Stimulated activated CD8-positive, alpha-beta memory T cell treated with anti-CD3 and anti-CD28 coated beads, Interleukin-2, amount 100 ng/mL, for 1 hour (primary cell): ENCODE results near the gene HOXA6.

Source experiments
- DNase-seq, 2 donors: peaks; one replicate each; pipeline ENCODE4 v3.0.0-alpha.2; 2020; ENCODE audit warnings: low read depth in 2 of 2

The HOXA6 gene

DNA sequence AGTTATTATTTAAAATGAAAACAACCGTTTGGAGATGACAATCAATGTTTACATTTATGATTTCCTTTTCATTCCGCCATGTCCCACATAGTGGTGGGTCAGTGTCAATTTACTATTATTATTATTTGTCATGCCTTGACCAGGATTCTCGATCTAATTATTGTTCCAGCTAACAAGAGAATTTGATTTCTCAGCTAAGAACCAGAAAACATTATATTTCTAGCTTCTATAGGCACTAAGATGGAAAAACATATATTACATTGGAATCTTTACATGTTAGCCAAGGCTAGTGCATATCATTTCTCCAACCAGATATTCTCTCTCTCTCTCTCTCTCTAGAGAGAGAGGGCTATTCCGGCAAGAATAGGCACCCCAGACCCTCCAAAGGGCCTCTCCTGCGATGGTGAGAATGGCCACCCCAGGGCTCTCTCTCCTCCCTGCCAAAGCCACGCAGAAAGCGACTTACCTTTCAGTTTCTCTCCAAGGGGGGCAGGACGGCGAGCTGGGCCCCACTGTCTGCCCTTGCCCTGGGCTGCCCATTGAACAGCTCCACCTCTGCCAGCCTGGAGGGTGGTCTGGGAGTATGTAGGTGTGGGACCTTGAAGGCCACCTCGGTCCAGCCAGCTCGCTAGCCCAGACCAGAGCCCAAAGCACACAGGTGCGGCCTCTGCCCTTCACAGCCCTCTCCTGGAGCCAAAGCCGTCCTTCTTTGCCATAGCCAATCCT lies 2.4 kb upstream of the HOXA6 start:
- DNase-seq: no peak

DNA sequence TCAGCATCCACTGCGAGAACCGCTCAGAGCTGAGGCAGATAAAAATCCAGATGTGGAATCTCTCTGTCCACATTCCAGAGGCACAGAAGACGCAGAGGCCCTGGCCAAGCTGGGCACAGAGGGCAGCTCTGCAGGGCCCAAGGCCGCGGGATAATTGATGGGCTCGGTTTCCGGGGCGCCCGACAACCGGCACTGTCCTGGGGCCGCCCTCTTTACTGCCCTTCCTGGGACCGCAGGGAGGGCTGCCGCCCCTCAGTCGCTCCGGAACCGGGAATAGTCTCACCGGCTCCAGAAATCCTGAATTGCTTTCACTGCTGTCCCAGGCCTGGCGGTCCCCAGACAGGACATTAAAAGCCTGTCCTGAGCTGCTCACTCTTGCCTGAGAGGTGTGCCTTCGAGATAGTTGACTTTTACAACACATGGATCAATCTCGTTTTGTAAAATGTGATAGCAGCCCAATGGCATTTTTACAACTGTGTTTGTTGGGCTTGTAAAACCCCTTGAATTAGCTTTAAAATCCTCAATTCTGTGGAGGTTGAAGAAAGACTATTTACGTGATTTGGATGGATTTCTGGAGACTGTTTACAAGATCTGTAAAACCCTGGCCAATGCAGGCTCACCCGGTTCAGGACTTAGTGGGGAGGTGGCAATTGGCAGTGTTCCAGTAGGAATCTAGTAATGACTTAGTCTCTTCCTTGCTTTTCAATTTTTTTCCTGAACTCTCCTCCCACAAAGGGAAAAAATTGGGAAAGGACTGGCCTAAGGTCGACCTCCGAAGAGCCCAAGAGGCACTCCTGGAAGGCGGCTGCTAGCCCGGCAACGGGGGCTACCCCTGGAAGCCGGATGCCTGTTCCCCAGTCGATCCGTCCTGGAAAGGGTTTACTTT lies 1.4 kb upstream of the HOXA6 start:
- DNase-seq: no peak

DNA sequence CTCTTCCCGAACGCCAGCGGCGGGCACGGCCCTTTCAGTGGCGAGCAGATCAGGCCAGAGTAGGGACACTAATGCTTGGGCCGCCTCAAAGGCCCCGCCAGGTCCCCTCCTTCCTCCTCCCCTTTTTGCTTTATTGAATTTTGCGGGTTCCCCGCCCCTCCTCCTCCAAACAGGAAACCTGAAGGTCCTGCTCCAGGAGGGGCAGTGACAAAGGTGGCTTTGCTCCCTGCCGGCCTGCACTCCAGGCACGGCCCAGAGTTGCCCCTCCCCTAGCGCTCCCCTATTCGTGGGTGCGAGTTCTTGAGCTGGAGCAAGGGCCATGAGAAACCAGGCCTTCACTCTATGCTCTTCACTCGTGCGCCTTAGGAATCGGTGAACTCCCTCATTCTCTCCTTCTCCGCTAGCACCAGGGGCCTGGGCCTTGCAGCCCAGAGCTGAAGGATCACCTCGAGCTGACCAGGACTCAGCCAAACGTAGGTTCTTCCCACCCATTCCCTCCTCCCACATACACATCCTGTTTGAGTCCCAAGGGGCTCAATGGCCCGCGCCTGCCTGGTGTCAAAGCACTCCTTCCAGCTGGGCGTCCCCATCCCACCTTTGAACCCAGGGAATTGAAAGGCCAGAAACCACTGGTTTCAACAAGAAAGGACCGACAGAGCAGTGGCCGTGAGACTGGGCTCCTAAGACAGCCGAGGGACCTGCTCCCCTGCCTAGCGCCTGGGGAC lies 619 bp upstream of the HOXA6 start:
- no peak for DNase-seq

DNA sequence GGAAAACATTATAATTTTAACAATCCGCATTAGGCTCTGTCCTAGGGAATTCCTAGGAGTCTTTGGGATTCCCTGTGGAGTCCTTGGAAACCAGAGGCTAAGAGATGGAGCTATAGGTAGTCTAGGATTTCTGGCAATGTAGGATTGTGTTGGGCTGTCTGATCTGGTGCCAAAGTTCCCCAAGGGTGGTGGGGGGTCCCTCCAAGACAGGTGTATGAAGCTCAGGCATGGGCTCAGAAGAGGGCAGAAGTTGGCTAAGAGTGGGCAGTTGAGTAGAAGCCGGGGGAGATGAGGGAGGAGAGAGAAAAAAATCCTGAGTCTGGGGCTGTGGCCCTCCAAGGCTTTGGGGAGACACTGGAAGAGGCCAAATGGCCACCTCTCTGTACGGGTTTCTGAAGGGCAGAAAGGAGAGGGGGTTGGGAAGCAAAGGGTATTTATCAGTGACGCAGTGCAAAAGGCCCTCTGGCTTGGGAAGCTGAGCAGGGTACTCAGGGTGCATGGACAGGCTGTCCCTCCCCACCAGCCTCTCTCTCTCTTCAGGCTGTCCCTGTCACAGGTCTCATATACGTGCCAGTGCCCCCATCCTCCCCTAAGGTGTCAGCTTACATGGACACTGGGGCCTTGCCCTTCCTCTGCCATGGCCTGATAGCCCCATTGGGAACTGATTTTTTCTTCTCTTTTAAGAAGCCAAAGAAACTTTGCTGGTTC lies 929 bp downstream of the HOXA6 start:
- no peak for DNase-seq

DNA sequence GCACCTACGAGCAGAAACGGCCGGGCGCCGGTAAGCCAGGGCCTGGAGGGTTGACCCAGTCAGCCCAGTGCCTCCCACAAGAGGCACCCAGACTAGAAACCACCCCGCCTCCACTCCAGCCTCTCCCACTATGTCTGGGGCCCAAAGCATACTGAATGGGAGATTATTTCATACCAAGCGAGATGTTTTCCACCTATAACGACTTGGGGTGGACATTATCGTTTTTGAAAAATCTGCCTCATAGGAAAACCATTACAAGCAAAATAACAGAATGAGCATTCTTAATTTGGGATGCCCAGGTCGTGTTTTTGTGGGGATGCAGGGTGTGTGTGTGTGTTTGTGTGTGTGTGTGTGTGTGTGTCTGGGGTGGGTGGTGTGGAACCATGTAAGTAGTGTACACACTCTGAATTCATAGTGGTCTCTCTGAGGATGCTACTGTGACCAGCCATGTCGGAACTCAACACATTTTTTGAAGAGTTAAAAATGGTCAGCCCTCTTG lies 1.6 kb downstream of the HOXA6 start:
- DNase-seq: no peak

DNA sequence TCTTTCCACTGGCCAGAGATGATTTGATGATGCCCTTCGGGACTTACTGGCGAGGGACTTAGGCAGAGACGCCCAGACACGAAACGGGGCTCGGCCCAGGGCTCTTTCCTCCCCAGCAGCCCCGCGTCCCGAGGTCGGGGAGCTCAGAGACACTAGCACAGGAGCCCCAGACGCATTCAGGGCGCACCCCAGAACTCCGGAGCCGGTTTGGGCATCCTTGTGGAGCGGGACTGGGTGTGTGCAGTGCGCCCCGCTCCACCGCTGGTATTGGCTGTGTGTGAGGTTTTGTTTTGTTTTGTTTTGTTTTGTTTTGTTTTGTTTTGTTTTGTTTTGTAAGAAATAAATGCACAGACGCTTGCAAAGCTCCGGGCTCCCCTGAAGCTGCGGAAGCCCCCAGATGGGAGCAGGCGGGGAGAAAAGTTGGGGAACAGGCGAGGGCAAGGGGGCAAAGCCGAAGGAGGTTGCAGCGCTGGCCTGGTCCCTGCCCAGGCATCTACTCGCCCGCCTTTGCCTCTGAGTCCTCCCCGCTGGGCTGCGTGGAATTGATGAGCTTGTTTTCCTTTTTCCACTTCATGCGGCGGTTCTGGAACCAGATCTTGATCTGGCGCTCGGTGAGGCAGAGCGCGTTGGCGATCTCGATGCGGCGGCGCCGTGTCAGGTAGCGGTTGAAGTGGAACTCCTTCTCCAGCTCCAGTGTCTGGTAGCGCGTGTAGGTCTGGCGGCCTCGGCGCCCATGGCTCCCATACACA lies 2.2 kb downstream of the HOXA6 start:
- DNase-seq: no peak

DNA sequence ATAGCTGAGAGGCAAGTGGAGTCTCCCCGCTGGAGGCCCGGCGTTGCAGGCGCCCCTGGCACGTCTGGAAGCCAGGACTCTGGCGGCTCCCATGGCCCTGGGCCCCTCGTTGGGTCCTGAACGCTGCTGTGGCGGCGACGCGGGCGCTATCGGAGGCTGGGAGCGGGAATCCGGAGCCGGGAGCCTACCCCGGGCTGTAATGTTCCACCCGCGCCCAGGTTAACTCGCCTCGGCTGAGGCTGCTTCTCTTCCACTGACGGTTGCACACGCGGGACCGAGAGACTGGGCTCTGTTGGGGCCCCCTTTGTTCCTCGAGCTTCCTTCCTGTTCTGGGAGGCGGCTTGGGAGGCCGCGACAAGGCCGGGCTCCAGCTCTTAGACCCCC lies 2.8 kb downstream of the HOXA6 start:
- no peak for DNase-seq

DNA sequence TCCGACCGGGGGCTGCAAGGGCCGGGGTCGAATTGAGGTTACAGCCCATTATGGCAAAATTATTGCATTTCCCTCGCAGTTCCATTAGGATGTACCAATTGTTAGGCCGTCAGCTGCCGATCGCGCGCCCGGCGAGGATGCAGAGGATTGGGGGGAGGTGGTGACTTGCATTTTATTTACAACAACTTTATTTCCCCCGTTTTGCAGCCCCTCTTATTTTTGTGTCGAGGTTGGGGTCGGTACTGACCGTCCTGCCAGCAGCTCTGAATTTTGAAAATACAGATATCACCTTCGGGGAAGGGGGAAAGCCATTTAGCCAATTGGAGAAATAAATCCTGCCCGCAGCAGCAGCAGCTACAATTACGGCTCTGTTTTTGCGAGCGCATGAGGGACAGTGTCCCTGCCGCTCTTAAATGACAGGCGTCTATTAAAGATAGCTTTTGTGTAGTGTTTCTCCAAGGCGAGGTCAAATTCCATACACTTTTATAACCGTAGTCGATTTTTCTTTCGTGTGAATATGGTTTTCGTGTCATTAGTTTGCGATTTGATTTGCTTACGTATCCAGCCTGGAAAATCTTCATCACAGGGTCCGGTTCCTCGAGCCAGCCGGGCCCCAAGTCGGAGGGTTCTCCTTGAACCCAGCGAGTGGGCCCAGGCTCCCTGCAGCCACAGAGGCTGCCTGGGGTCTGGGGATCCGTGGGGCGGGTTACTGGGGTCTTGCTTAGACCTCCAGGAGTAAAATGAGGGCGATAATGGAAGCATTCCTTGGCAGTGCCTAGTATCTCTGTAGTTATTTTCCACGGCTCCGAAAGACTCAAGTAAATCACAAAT lies 3.4 kb downstream of the HOXA6 start:
- no peak for DNase-seq

DNA sequence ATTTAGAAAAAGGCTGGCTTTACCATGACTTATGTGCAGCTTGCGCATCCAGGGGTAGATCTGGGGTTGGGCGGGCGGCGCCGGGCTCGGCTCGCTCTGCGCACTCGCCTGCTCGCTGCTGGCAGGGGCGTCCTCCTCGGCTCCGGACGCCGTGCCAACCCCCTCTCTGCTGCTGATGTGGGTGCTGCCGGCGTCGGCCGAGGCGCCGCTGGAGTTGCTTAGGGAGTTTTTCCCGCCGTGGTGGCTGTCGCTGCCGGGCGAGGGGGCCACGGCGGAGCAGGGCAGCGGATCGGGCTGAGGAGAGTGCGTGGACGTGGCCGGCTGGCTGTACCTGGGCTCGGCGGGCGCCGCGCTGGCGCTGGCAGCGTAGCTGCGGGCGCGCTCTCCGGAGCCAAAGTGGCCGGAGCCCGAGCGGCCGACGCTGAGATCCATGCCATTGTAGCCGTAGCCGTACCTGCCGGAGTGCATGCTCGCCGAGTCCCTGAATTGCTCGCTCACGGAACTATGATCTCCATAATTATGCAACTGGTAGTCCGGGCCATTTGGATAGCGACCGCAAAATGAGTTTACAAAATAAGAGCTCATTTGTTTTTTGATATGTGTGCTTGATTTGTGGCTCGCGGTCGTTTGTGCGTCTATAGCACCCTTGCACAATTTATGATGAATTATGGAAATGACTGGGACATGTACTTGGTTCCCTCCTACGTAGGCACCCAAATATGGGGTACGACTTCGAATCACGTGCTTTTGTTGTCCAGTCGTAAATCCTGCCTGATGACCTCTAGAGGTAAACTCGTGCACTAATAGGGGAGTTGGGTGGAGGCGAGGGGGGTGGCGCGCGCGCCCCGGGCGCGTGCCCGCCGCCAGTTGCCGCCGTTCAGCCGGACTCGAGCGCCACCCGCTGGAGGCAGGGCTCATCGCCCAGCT lies 4.3 kb downstream of the HOXA6 start, which contains the start of gene HOXA5:
Gene HOXA5, minus strand, starts transcription at position 659 of the 927 bp plus-strand sequence. Its CDS starts 74 bp downstream, at position 585.
- DNase-seq: no peak

DNA sequence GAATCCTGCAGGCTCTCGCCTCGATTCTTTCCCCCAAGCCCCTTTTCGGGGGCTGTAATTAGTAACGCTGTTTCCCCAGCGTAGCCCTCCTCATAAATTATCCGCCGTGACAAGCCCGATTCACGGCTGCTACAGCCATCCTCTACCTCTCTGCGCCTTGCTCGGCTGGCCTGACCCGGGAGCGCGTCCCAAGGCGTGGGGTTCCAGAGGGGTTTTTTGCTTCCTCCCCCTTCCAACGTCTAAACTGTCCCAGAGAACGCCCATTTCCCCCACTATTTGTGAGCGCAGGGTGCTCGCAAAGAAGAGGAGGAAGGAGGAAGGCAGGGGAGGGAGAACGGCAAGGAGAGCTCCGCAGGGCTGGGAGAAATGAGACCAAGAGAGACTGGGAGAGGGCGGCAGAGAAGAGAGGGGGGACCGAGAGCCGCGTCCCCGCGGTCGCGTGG lies 5.0 kb downstream of the HOXA6 start:
- DNase-seq: no peak

DNA sequence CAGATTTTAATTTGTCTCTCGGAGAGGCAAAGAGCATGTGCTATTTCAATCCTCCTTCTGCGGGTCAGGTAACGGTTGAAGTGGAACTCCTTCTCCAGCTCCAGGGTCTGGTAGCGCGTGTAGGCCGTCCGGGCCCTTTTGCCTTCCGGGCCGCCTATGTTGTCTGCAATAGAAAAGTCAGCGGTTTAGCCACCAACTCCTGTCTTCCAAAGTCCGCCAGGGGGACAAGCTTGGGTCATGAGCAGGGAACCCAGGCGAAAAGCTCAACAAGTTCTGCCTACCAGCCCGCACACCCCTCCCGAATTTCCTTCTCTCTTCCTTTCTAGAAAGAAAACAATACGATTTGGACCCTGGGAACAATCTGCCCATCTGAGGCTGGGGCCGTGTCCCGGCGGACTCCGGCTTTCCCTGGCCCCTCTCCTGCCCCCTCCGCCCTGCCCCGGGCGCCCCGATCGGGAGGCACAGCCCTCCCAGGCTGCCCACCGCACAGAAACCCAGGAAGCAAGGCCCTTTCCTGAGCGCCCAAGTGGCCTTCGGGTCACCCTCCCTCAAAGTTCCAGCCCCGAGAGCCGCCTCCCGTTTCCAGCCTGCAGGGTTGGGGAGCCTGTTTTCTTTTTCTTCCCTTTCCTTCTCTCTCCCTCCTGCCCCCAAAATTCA lies 5.5 kb downstream of the HOXA6 start:
- DNase-seq: no peak

DNA sequence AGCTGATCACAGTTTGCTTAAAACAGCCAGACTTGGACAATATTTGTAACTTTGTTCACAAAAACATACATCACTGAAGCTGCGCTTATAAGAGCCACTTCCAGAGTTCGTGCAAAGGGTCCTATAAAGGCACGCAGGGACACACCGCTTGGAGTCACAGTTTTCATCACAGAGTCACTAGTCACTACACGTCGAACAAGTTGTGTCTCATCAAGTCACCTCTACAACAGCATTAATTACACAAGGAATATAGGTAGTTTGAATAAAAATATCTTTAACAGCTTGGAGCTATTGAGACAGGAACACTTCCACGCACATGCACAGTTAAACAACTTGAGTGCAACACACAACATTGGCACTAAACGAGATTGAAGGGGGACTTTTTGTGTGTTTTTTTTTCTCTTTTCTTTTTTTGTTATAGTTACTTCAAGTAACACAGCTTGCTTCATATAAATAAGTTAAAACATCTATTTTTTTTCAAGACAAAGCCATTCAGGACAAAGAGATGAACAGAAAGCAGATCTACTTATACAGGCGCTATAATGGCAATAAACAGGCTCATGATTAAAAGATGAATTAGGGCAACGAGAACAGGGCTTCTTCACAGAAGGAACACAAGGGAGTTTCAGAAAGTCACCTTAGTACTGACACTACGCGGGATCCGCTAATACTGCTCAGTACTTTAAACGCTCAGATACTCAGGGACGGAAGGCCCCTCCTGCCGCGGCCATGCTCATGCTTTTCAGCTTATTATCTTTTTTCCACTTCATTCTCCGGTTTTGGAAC lies 6.2 kb downstream of the HOXA6 start:
- no peak for DNase-seq

DNA sequence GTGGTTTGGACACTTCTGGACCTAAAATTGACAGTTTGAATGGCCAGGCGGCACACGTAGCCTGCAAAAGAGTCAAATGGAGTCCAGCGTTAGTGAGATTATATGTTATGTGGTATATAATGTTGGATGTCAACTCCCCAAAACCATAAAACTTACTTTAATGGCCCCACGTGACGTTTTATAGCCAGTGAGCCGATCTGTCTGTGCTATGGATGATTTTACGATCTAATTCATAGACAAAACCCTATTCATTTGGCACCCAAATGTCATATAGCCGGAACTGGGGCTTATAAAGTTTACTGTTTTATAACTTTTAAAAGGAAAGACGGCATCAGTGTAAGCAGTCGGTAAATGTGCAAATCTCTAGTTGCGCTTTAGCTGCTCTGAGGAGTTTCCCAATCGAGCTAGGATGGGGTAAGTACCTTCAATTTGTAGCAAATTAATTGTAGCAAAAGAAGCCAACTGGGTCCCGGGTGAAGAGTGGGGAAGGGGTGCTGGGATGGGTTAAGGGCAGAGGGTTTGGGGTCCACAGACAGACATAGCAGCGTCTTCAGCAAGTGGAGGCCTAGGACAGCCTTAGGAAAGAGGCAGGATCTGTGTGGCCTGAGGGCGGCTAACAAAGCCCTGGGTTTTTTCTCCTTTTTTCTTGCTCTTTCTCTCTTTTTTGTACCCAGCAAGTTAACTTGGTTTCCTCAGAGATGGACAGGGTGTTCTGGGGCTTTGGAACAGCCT lies 7.3 kb downstream of the HOXA6 start:
- no peak for DNase-seq

DNA sequence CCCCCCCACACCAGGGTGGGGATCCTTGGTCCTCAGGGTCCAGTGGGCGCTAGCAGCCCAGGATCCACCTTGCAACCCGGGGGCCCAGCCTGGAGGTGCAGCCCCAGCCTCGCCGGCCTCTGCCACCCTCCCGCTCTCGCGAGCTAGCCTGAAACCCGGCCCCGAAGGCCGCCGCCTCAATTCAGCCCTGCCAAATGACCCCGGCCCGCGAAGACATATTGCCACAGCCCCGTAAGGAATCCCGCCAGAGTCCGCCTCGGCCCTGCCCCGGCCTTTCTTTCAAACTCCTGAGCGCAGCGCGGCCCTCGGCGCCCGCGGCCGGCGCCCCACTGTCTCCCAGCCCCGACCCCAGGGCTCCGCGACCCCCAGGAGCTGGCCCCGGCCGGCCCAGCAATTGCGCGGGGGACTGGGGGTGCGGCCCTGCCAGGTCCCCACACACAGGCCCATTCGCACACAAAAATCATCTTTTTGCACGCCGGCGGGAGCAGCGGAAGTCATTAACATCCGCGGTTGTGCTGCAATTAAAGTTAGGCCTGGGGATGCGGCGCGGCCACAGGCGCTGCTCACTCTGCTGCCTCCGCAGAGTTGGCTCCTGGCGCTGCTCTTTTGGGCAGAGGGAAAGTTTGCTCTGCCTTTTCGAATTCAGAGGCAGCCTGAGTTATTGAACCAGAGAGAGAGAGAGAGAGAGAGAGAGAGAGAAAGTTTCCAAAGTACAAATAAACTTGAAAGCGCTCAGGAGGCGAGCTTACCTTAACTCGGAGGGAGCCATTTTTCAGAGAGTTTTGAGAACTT lies 8.0 kb downstream of the HOXA6 start:
- DNase-seq: no peak

DNA sequence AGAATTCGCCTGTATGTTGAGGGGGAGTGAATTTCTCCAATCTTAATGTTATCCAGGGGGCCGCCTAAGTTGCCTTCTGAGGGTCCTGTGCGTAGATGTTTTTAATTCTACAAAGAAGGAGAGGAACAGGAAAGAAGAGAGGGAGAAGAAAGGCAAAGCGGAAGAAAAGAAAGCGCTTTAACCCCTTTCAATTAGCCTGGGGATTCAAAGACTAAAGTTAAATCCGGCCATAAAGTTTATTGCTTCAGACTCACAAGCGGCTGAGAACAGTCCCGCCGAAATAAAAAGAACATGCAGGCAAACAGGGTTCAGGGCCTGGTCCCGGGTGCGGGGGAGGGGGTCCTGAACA lies 8.6 kb downstream of the HOXA6 start:
- no peak for DNase-seq

DNA sequence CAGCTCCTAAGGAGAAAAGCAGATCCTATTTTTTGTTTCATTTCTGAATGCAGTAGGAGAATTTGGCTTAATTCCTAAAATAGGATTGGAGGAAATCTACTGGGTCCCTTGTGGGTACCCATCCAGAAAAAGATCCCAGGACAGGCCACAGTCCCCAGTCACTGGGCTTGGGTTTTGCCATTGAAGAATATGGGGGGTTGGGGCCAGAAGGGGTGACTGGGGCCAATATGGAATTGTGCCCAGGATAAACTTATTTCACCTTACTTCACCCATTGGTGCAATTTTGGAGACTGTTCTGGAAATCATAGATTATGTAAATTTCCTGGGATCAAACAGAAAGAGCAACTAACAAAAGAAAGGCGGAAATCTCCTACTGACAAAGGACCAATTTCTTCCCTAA lies 9.1 kb downstream of the HOXA6 start:
- no peak for DNase-seq
